Loucy (cell line): ENCODE data around the gene EIF6.
"Not testable (repeated sequence)": the region's sequence is repeated elsewhere in the genome, so short reads cannot be mapped to it uniquely, and the experiment has no call there.

Experiments used
- H2AFZ ChIP-seq: fragments of 200-600 bp; sonication (generic); 2 replicates; pipeline ENCODE4 v1.6.0; 2016; ENCODE audit warnings: antibody characterized with exemption, mild to moderate bottlenecking, low read length, moderate library complexity
- H3F3A ChIP-seq: fragments of 200-600 bp; 2 replicates; pipeline ENCODE4 v1.6.0; 2016; ENCODE audit warnings: antibody characterized with exemption, low read depth, mild to moderate bottlenecking
- H3K27me3 ChIP-seq: fragments of 200-600 bp; sonication (generic); 2 replicates; pipeline ENCODE4 v1.6.1; 2014; ENCODE audit warnings: low read length, mild to moderate bottlenecking; ENCODE audit not compliant: insufficient read depth, poor library complexity, severe bottlenecking
- H3K36me3 ChIP-seq: fragments of 200-600 bp; sonication (generic); 2 replicates; pipeline ENCODE4 v1.6.1; 2016; ENCODE audit warnings: low read length; ENCODE audit not compliant: insufficient read depth
- H3K4me1 ChIP-seq: fragments of 200-600 bp; sonication (generic); 2 replicates; pipeline ENCODE4 v1.5.1; 2014; ENCODE audit warnings: low read length, mild to moderate bottlenecking; ENCODE audit not compliant: insufficient read depth, poor library complexity, severe bottlenecking
- H3K4me2 ChIP-seq: fragments of 200-600 bp; sonication (generic); 2 replicates; pipeline ENCODE4 v1.6.0; 2014; ENCODE audit warnings: antibody characterized with exemption, low read length, low read depth, mild to moderate bottlenecking; ENCODE audit not compliant: poor library complexity, severe bottlenecking
- H3K4me3 ChIP-seq: fragments of 200-600 bp; sonication (generic); 2 replicates; pipeline ENCODE4 v1.5.1; 2014; ENCODE audit warnings: low read length, mild to moderate bottlenecking, mixed read lengths; ENCODE audit not compliant: poor library complexity, severe bottlenecking
- H3K79me2 ChIP-seq: fragments of 200-600 bp; sonication (generic); 2 replicates; pipeline ENCODE4 v1.6.1; 2014; ENCODE audit warnings: low read length; ENCODE audit not compliant: insufficient read depth
- H3K9ac ChIP-seq: fragments of 200-600 bp; sonication (generic); 2 replicates; pipeline ENCODE4 v1.6.0; 2014; ENCODE audit warnings: mild to moderate bottlenecking, low read depth, low read length, moderate library complexity; ENCODE audit not compliant: poor library complexity, severe bottlenecking
- H3K9me2 ChIP-seq: fragments of 200-600 bp; sonication (generic); replicated peaks from 2 replicates; pipeline ENCODE4 v1.6.1; 2016; ENCODE audit warnings: low read depth, low read length, mixed read lengths
- H3K9me3 ChIP-seq: fragments of 200-600 bp; sonication (generic); 2 replicates; pipeline ENCODE4 v1.6.1; 2014; ENCODE audit warnings: mild to moderate bottlenecking, antibody characterized with exemption, low read length, low read depth; ENCODE audit not compliant: insufficient read depth
- H4K20me1 ChIP-seq: fragments of 200-600 bp; sonication (generic); 2 replicates; pipeline ENCODE4 v1.6.0; 2014; ENCODE audit warnings: antibody characterized with exemption, low read length, mild to moderate bottlenecking; ENCODE audit not compliant: insufficient read depth, poor library complexity, severe bottlenecking
- CTCF ChIP-seq: fragments of 200-600 bp; sonication (generic); conservative IDR thresholded peaks from 2 replicates; pipeline ENCODE4 v1.5.1; 2014; ENCODE audit warnings: mild to moderate bottlenecking, antibody characterized with exemption, low read length
- EZH2phosphoT487 ChIP-seq: fragments of 200-600 bp; IDR thresholded peaks from 2 replicates; pipeline ENCODE4 v1.6.1; 2018; ENCODE audit warnings: antibody characterized with exemption, mild to moderate bottlenecking, moderate library complexity, borderline replicate concordance

Gene EIF6

GRCh38 chr20:35316086-35316485 lies 31.5 kb upstream of the EIF6 start:
- Histone ChIP-seq H3K9me2 (no peaks in the 10 kb centered on the region), H3K27me3 (no peaks in the 10 kb centered on the region), H3K79me2 (no peaks in the 10 kb centered on the region), H2AFZ (no peak overlapping the region), H4K20me1 (no peaks in the 10 kb centered on the region), H3K4me1 (peaks cover 22% of the 10 kb centered on the region), H3K9me3 (no peaks in the 10 kb centered on the region), H3K4me3 (no peak overlapping the region), H3F3A (no peaks in the 10 kb centered on the region), H3K4me2 (no peak overlapping the region), H3K9ac (no peak overlapping the region), H3K36me3 (no peaks in the 10 kb centered on the region)
- no peak for TF ChIP-seq EZH2phosphoT487
- TF ChIP-seq CTCF, result no peak

DNA sequence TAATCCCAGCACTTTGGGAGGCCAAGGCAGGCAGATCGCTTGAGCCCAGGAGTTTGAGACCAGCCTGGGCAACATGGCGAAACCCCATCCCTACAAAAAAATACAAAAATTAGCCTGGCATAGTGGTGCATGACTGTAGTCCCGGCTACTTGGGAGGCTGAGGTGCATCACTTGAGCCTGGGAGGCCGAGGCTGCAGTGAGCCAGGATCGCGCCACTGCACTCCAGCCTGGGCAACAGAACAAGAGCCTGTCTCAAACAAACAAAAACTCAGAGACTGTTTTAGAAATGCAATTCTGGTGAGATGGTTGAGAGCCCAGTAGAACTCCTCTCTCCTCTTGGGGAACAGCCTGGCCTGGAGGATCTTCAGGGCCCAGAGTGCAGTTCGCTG lies 31.1 kb upstream of the EIF6 start:
- Histone ChIP-seq H3K4me1 (peaks cover 22% of the 10 kb centered on the region), H3K9ac (peak overlapping the region; percentile 31)
- H3K4me3 ChIP-seq, H3K27me3 ChIP-seq, H3F3A ChIP-seq, H3K9me3 ChIP-seq, H3K36me3 ChIP-seq, H3K4me2 ChIP-seq, H2AFZ ChIP-seq, H4K20me1 ChIP-seq, H3K79me2 ChIP-seq, H3K9me2 ChIP-seq: not testable (repeated sequence)

DNA sequence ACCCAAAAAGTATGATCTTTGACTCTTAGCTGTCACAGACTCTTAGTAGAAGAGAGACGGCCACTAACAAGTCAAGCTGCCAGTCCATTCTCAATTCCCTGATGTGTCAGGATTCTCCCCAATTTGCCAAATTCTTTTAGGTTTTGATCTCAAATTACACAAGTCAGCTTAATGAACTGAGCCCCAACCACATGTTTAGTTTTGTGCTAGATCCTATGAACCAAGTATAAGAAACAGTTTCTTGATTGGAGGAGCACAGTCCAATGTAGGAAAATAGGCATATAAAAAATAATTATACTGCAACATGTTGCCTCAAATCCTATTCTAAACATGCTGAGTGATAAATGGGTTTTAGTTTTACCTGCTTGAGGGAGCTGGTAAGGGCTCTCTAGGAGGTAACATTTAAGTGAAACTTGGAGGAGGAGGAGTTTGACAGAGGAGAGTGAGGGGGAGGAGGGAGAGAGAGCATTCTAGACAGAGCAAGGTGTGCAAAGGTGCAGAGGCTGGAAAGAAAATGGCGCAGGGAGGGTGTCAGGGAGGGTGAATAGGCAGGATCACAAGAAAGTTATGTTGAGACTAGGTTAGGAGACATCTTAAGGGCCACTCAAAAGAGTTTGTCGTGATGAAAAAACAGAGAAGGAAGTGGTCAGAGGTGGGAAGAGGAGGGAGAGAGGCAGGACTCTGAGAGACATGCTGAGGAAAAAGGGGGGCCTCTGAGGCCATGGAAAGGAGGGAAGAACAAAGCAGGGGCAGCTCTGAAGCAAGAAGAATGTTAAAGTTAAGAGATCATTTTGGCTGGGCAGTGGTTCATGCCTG lies 30.5 kb upstream of the EIF6 start:
- Histone ChIP-seq H4K20me1 (no peaks in the 10 kb centered on the region), H2AFZ (peak overlapping the region; percentile 41; the same call in 1 of the 2 replicates), H3F3A (no peaks in the 10 kb centered on the region), H3K79me2 (no peaks in the 10 kb centered on the region), H3K27me3 (no peaks in the 10 kb centered on the region), H3K9me2 (no peaks in the 10 kb centered on the region), H3K9ac (peak overlapping the region; percentile 31), H3K36me3 (no peaks in the 10 kb centered on the region), H3K4me1 (peaks cover 22% of the 10 kb centered on the region), H3K9me3 (no peaks in the 10 kb centered on the region), H3K4me2 (no peak overlapping the region), H3K4me3 (no peak overlapping the region)
- TF ChIP-seq CTCF (no peak), EZH2phosphoT487 (no peak)

- no peaks in the 10 kb centered on the region for H4K20me1 ChIP-seq
- no peaks in the 10 kb centered on the region for H3K27me3 ChIP-seq
- H3K79me2 ChIP-seq, result no peaks in the 10 kb centered on the region
- no peaks in the 10 kb centered on the region for H3K9me2 ChIP-seq
- H3K4me2 ChIP-seq, result no peak overlapping the region
- no peak overlapping the region for H3K9ac ChIP-seq
- peaks cover 22% of the 10 kb centered on the region for H3K4me1 ChIP-seq
- H3K36me3 ChIP-seq, result no peaks in the 10 kb centered on the region
- no peaks in the 10 kb centered on the region for H3F3A ChIP-seq
- H2AFZ ChIP-seq, result no peak overlapping the region
- H3K9me3 ChIP-seq, result no peaks in the 10 kb centered on the region
- TF ChIP-seq EZH2phosphoT487 (no peak), CTCF (no peak)
- no peak overlapping the region for H3K4me3 ChIP-seq
Observed at GRCh38 chr20:35312318-35312717, 27.7 kb upstream of the EIF6 start.
